SU-DHL-6 (cell line): ENCODE results near the gene PASD1.

Experiments
- H2AFZ ChIP-seq: fragments of 200-600 bp; sonication (generic); 2 replicates; pipeline ENCODE4 v1.6.1; 2014; ENCODE audit warnings: low read depth, mild to moderate bottlenecking, moderate library complexity, mixed read lengths, antibody characterized with exemption, low read length; ENCODE audit not compliant: severe bottlenecking
- H3F3A ChIP-seq: fragments of 200-600 bp; shearing (Covaris generic); 2 replicates; pipeline ENCODE4 v1.6.0; 2016; ENCODE audit warnings: antibody characterized with exemption, mild to moderate bottlenecking; ENCODE audit not compliant: insufficient read depth
- H3K27ac ChIP-seq: fragments of 200-600 bp; sonication (generic); 2 replicates; pipeline ENCODE4 v1.5.1; 2016; ENCODE audit warnings: low read depth, mild to moderate bottlenecking, low read length, moderate library complexity, mixed read lengths
- H3K27me3 ChIP-seq: fragments of 200-600 bp; sonication (generic), shearing (Covaris generic); 2 replicates; pipeline ENCODE4 v1.6.0; 2014; ENCODE audit warnings: mild to moderate bottlenecking, low read length
- H3K36me3 ChIP-seq: fragments of 200-600 bp; sonication (generic); 2 replicates; pipeline ENCODE4 v1.6.1; 2014; ENCODE audit warnings: mild to moderate bottlenecking, low read length, mixed read lengths
- H3K4me2 ChIP-seq: fragments of 300-600, 200-600 bp; shearing (Covaris generic), sonication (generic); 2 replicates; pipeline ENCODE4 v1.6.0; 2014; ENCODE audit warnings: low read length, low read depth, mild to moderate bottlenecking; ENCODE audit not compliant: poor library complexity, severe bottlenecking
- H3K4me3 ChIP-seq: fragments of 200-600 bp; sonication (generic); 2 replicates; pipeline ENCODE4 v1.5.1; 2014; ENCODE audit warnings: antibody characterized with exemption, low read length, mild to moderate bottlenecking, mixed read lengths; ENCODE audit not compliant: insufficient read depth, poor library complexity, severe bottlenecking
- H3K79me2 ChIP-seq: fragments of 200-600 bp; sonication (generic); 2 replicates; pipeline ENCODE4 v1.6.1; 2014; ENCODE audit warnings: mild to moderate bottlenecking, low read length, moderate library complexity; ENCODE audit not compliant: insufficient read depth
- H3K9ac ChIP-seq: fragments of 200-600 bp; sonication (generic); 2 replicates; pipeline ENCODE4 v1.7.0; 2014; ENCODE audit warnings: mild to moderate bottlenecking, low read length
- H3K9me2 ChIP-seq: fragments of 200-600 bp; sonication (generic); replicated peaks from 2 replicates; pipeline ENCODE4 v1.6.1; 2014; ENCODE audit warnings: low read length; ENCODE audit not compliant: insufficient read depth
- H3K9me3 ChIP-seq: fragments of 200-600 bp; sonication (generic); 2 replicates; pipeline ENCODE4 v1.6.1; 2014; ENCODE audit warnings: low read length, mixed read lengths; ENCODE audit not compliant: insufficient read depth
- H4K20me1 ChIP-seq: fragments of 200-600 bp; sonication (generic); 2 replicates; pipeline ENCODE4 v1.6.1; 2014; ENCODE audit warnings: low read depth, mild to moderate bottlenecking, antibody characterized with exemption, low read length, moderate library complexity, mixed read lengths
- EZH2phosphoT487 ChIP-seq: fragments of 200-600 bp; sonication (generic), shearing (Covaris generic); conservative IDR thresholded peaks from 2 replicates; pipeline ENCODE4 v1.6.1; 2018; ENCODE audit warnings: mild to moderate bottlenecking, antibody characterized with exemption, low read length, moderate library complexity, mixed read lengths
- TF ChIP-seq, protein P1 (sequence below): fragments of 200-600 bp; sonication (generic); IDR thresholded peaks from one replicate; pipeline ENCODE4 v1.5.1; 2017; ENCODE audit warnings: antibody characterized with exemption, mild to moderate bottlenecking, low read length, moderate library complexity; ENCODE audit not compliant: insufficient read depth, poor library complexity, severe bottlenecking

PASD1 gene

DNA sequence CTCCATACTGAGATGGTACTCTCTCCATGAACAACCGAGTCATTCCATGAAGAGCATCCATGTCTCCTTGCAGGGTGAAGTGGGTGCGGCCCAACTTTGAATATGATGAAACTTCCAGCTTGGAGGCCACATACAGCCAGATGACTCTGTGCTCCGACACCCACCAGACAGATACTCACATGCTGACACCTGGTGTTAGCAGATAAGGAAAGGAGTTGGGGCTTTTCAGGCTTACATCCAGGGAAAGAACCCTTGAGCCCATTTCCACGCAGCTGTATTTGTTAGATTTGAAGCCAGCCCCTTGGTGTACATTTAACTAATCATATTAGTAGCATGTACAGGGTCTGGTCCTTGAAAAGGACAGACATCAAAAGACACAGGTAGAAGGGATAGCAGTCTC lies 69.7 kb downstream of the PASD1 start:
- no peak overlapping the region for H3K4me3 ChIP-seq
- no peaks in the 10 kb centered on the region for H3K9me2 ChIP-seq
- H3K36me3 ChIP-seq: no peaks in the 10 kb centered on the region
- no peaks in the 10 kb centered on the region for H3K79me2 ChIP-seq
- H3K27ac ChIP-seq: no peak overlapping the region
- H3K9ac ChIP-seq: no peak overlapping the region
- H3K4me2 ChIP-seq: no peak overlapping the region
- H3K9me3 ChIP-seq: no peaks in the 10 kb centered on the region
- H4K20me1 ChIP-seq: no peaks in the 10 kb centered on the region
- no peaks in the 10 kb centered on the region for H3F3A ChIP-seq
- H3K27me3 ChIP-seq: no peaks in the 10 kb centered on the region
- no peak overlapping the region for H2AFZ ChIP-seq
- TF ChIP-seq, protein P1, sequence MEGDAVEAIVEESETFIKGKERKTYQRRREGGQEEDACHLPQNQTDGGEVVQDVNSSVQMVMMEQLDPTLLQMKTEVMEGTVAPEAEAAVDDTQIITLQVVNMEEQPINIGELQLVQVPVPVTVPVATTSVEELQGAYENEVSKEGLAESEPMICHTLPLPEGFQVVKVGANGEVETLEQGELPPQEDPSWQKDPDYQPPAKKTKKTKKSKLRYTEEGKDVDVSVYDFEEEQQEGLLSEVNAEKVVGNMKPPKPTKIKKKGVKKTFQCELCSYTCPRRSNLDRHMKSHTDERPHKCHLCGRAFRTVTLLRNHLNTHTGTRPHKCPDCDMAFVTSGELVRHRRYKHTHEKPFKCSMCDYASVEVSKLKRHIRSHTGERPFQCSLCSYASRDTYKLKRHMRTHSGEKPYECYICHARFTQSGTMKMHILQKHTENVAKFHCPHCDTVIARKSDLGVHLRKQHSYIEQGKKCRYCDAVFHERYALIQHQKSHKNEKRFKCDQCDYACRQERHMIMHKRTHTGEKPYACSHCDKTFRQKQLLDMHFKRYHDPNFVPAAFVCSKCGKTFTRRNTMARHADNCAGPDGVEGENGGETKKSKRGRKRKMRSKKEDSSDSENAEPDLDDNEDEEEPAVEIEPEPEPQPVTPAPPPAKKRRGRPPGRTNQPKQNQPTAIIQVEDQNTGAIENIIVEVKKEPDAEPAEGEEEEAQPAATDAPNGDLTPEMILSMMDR: no peak
- no peak for TF ChIP-seq EZH2phosphoT487

DNA sequence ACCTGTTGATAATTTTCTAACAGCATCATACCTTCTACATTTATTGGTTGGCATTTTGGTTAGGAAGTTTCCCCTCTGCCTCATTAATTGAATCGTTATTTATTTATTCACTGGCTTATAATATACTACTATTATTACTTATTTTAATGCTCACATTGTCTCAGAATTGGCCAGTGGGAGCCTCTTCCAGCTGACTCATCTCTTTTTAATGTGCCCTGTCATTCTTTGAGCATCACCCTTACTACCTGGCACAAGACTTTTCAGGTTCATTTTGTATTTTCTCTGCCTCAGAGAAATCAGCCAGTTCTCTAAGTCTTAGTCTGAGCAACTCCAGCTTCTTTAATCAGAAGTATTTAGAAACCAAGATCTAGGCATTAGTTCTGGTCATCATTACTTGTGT lies 71.5 kb downstream of the PASD1 start:
- no peak overlapping the region for H3K9ac ChIP-seq
- H3K4me2 ChIP-seq: no peak overlapping the region
- TF ChIP-seq EZH2phosphoT487: no peak
- TF ChIP-seq, protein P1: no peak
- no peaks in the 10 kb centered on the region for H4K20me1 ChIP-seq
- no peaks in the 10 kb centered on the region for H3F3A ChIP-seq
- no peaks in the 10 kb centered on the region for H3K79me2 ChIP-seq
- H3K27me3 ChIP-seq: no peaks in the 10 kb centered on the region
- no peak overlapping the region for H3K4me3 ChIP-seq
- H2AFZ ChIP-seq: no peak overlapping the region
- no peak overlapping the region for H3K27ac ChIP-seq
- no peaks in the 10 kb centered on the region for H3K9me3 ChIP-seq
- no peaks in the 10 kb centered on the region for H3K36me3 ChIP-seq
- no peaks in the 10 kb centered on the region for H3K9me2 ChIP-seq

DNA sequence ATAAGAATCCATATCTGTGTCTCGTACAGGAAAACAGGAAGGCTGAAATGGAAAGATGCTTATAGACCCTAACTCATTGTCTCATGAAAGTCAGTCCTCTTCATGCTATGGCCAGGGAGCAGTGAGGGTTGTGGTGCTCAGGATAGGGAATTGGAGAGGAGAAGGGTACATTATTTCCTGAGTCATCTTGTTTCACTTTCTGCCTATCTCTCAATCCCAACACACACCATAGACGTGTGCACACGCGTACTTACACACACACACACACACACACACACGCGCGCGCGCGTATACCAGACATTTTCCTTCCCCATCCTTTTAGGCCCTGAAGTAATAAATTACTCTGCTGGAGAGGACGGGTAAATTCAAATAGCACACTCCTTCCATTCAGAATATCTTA lies 78.1 kb downstream of the PASD1 start:
- H4K20me1 ChIP-seq: no peaks in the 10 kb centered on the region
- H3K9me2 ChIP-seq: no peaks in the 10 kb centered on the region
- H3K4me2 ChIP-seq: no peak overlapping the region
- no peak overlapping the region for H2AFZ ChIP-seq
- no peaks in the 10 kb centered on the region for H3K9me3 ChIP-seq
- TF ChIP-seq, protein P1: no peak
- no peak for TF ChIP-seq EZH2phosphoT487
- H3K36me3 ChIP-seq: no peaks in the 10 kb centered on the region
- no peaks in the 10 kb centered on the region for H3K27me3 ChIP-seq
- no peak overlapping the region for H3K9ac ChIP-seq
- no peak overlapping the region for H3K27ac ChIP-seq
- no peaks in the 10 kb centered on the region for H3K79me2 ChIP-seq
- no peak overlapping the region for H3K4me3 ChIP-seq
- H3F3A ChIP-seq: no peaks in the 10 kb centered on the region
